Pulmonary artery endothelial cell (primary cell): ENCODE measurements around the gene MARCKS. TPM values are rescaled to one million over a fixed set of nuclear protein-coding genes. Genes with fewer than 3 reads are reported as not detected.

Experiments used
- DNase-seq: peaks from one replicate; pipeline ENCODE4 v3.0.0-alpha.2; 2011; ENCODE audit warnings: low read depth, low spot score
- total RNA-seq: library from RNA; depleted of rRNA; stranded (reverse); fragments of >200 nt; gene quantifications from 2 replicates; pipeline ENCODE4 v1.2.3, GENCODE V29; 2014

Gene MARCKS
- total RNA-seq, 1 donor from 2014 or later = 171 TPM

DNA sequence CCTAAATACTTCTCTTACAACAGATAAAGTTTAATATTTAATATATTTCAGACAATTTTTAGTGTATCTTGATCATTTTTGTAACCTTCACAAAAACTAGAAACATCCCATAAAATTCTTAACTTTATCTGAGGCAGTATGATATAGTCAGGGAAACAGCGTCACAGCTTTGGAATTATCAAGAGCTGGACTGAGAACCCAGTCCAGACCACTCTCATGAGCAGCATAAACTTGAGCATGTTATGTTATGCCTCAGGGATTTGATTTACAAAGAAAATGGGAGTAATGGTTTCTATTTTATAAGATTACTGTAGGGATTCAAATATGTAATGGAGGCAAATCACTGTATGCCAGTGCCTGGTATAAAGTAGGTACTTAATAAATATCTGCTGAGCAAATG is 8.3 kb upstream of the MARCKS start:
- DNase-seq = no peak

DNA sequence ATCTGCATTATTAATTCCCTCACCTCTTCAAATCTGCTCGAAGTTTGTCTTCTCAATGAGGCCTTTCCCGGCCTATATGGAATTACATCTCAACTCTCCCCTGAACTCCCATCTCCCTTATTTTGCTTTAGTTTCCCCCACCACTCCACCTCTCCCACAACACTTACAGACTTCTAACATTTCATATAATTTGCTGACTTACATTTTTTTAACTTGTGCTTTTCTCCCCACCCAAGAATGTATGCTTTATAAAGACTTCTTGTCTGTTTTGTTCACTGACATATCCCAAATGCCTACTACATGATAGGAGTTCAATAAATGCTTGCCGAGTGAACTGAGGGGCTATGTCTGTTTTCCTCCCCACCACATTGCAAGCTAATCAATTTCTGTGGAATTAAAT is 3.9 kb upstream of the MARCKS start:
- DNase-seq = no peak

DNA sequence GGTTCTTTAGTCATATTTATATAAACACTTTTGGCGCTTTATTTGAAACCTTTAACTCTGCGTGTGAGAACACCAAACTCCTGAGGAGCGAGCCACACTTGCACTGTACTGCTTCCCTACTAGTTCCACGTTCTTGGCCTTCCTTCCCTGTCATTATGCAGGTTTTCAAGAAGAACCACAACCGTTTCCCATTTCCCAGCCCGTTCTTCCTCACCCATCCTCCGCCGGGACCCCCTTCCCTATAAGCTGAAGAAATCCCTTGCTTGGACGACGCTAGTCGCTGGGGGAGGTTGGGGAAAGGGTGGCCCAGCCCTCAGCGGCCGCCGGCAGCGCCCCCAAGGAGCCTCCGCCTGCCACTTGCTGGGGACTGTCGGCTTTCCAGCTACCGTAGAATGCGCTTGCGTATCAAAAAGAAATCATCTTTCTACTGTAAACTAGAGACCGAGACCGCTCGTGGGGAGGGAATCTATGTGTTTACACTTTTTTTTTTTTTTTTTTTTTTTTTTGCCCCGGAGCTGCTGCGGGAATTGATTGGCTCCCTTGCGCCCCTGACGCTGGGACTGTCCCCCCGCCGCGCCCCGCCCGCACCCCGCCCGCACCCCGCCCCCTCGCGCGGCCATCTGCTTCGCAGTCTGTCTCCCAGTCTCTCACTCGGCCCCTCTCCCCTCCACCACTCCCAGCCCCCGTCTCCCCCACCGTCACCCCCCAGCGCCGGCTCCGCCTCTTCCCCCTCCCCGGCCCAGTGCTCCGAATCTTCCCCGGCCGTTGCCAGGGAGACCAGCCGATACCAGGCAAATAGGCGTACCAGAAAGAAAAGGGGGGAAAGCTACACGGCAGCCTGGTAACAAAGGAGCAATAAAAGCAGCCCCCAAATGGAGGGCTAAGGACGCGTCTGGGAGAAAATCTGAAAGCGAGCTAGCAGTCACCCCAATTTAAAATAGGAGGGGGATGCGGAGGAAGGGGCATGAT is 2.3 kb upstream of the MARCKS start:
- no peak for DNase-seq

DNA sequence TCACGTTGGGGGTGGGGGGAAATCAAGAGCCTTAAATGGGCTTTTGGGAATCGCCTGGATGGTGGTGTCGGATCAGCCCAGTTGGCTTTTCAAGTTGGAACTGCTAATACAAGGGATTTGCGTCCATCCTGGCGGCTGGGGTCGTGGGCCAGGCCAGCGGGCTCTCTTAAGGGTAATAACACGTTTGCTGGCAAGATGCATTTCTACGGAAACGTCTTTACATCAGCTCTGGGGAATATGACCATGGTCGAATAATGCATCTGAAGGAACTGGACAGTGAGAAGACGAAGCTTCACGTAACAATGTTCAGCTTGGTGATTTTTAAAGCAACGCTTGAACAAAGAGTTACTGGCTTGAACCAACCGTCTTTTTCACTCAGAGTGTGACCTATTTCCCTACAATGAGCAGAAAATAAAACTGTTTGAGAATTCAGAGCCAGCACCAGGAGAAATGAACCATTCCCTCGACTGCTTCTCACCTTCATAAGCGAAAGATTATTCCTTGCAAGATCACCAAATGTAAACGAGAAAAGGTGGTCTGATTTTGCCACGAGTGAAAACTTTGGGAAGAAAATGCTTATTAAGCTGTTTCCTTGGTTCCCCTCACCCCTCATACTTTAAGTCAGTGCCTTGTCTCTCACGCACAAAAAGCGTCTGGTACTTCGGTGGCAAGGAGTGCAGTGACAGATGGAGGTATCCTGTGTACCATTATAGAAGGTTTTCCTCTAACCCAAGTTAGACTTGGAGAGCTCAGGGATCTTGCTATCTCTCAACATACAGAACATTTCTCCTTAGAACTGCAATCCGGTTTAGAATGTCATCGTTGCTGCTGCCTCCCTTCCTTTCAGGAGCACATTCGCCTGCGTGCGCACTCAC is 1.4 kb upstream of the MARCKS start:
- DNase-seq = no peak

DNA sequence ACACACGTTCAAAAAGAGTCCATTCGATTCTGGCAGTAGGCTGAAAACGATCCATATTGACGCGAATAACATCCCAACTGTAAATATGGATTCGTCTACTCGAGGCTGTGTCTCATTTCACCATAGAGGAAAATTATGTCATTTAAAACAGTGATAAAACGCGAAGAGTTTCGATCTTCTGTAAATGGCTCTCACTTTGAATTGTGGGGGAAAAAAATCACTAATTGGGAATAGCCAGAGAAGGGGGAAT is 845 bp upstream of the MARCKS start:
- DNase-seq = no peak

DNA sequence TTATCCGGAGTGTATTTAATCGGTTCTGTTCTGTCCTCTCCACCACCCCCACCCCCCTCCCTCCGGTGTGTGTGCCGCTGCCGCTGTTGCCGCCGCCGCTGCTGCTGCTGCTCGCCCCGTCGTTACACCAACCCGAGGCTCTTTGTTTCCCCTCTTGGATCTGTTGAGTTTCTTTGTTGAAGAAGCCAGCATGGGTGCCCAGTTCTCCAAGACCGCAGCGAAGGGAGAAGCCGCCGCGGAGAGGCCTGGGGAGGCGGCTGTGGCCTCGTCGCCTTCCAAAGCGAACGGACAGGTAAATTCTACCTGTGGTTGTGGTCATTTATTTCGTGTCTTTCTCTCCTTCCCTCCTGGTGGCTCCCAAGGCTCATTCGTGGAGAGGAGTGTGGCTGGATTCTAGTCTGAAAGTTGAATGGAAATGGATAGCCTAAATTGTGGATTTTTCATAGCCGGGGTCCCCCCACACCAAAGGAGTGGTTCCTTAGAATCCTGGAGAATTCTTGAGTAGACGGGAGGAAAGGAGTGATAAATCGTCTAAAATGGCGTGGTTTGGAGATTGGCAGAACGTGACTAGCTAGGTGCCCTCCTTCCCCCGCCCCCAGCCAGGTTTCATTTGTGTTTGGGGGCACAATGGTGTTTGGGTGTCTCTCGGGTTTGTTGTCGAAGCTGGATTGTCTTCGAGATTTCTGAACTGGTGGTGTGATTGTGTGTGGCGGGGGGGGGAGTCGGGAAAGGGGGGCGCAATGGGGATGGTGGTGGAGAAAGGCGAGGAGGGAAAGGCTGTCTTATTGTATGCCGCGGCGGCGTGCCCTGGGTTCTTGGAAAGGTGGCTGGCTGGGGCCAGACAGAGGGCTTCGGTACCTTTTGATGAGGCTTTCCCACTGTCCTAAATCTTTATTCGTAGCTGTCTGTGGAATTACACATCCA is 673 bp downstream of the MARCKS start:
- no peak for DNase-seq

DNA sequence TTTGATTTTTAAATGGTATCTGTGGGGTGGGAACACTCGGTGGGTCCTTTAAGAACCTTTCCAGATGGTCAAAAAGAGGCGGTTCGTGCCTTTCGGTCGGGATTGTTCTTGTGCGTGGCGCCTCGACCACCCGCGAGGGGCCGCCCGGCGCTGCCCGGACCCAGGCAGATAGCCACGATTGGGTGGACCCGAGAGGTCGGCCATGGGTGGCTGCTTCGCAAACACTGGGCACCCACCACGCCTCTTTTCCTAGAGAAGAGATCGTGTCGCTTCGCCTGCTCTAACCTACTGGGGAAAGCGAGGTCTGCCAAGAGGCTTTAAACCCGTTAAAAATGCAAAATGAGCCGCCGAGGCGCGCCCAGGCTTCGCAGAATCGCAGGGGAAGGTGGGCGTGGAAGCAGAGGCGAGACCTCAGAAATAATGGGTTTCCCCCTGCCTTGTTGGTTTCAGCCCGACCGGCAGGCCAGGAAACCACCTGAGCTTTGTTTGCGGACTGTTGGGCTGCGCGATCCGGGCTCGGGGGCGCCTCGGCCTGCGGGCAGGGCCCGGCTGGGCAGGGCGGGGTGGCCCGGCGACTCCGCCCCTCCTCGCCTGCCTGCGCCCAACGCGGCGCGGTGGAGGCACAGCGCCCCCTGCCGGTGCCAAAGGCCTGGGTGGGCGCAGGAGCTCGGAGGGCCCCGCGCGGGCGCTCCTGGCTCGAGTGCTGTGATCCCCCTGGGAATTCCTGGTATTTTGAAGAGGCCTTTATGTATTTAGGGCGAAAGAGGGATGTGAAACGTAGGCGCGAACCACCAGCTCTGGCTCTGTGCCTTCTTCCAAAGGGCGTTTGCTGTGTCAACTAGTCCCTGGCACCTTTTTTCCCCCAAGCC is 1.6 kb downstream of the MARCKS start:
- DNase-seq = peak; percentile 70

DNA sequence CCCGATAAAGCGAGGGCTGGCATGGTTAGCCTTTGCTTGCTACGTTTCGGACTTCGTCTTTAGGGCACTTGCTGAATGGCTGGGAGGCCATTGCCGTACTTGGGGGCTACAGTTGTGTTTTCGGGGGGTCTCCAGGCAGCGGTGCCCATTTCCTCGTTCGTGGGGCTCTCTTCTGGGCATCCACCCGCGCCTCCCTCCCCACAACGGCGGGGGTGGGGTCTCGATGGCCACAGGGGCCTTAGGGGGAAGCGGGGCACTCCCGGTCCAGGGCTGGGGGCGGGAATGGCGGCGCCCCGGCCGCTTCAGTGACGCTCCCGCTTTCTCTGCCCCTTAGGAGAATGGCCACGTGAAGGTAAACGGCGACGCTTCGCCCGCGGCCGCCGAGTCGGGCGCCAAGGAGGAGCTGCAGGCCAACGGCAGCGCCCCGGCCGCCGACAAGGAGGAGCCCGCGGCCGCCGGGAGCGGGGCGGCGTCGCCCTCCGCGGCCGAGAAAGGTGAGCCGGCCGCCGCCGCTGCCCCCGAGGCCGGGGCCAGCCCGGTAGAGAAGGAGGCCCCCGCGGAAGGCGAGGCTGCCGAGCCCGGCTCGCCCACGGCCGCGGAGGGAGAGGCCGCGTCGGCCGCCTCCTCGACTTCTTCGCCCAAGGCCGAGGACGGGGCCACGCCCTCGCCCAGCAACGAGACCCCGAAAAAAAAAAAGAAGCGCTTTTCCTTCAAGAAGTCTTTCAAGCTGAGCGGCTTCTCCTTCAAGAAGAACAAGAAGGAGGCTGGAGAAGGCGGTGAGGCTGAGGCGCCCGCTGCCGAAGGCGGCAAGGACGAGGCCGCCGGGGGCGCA is 2.4 kb downstream of the MARCKS start:
- no peak for DNase-seq

DNA sequence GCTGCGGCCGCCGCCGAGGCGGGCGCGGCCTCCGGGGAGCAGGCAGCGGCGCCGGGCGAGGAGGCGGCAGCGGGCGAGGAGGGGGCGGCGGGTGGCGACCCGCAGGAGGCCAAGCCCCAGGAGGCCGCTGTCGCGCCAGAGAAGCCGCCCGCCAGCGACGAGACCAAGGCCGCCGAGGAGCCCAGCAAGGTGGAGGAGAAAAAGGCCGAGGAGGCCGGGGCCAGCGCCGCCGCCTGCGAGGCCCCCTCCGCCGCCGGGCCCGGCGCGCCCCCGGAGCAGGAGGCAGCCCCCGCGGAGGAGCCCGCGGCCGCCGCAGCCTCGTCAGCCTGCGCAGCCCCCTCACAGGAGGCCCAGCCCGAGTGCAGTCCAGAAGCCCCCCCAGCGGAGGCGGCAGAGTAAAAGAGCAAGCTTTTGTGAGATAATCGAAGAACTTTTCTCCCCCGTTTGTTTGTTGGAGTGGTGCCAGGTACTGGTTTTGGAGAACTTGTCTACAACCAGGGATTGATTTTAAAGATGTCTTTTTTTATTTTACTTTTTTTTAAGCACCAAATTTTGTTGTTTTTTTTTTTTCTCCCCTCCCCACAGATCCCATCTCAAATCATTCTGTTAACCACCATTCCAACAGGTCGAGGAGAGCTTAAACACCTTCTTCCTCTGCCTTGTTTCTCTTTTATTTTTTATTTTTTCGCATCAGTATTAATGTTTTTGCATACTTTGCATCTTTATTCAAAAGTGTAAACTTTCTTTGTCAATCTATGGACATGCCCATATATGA is 3.2 kb downstream of the MARCKS start:
- no peak for DNase-seq

DNA sequence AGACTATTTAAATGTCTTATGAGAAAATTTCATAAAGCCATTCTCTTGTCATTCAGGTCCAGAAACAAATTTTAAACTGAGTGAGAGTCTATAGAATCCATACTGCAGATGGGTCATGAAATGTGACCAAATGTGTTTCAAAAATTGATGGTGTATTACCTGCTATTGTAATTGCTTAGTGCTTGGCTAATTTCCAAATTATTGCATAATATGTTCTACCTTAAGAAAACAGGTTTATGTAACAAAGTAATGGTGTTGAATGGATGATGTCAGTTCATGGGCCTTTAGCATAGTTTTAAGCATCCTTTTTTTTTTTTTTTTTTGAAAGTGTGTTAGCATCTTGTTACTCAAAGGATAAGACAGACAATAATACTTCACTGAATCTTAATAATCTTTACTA is 5.0 kb downstream of the MARCKS start:
- DNase-seq = no peak

DNA sequence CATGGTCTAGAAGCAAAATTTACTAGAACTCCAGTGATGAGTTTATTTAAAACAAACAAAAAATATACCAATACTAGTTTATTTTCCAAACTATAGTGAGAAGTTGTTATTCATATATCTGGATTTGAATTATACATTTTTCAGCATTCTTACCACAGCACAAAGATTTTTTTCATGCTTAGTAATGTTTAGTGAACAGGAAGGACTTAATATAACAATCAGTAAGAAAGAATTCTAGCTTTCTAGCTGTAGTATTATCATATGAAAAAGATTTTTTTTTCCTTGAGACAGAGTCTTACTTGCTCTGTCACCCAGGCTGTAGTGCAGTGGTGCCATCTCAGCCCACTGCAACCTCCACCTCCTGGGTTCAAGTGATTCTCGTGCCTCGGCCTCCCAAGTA is 13.8 kb downstream of the MARCKS start:
- DNase-seq = no peak

DNA sequence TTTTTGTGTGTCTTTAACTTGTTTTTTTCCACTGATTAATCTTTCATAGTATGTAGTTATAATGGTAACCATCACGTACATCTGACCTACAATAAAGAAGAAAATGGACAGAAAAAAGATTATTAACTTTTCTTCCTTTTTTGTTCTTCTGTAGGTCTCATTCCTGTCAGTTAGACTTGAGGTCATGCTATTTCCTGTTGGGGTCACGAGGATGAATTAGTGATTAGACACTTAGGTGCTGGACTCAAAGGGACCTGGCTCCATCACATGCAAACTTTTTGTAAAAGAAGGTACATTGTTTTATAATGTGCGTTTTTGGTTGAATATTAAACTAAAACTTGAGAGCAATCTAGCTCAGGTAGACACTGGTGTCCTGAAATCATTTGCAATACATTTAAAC is 14.8 kb downstream of the MARCKS start:
- DNase-seq = no peak

DNA sequence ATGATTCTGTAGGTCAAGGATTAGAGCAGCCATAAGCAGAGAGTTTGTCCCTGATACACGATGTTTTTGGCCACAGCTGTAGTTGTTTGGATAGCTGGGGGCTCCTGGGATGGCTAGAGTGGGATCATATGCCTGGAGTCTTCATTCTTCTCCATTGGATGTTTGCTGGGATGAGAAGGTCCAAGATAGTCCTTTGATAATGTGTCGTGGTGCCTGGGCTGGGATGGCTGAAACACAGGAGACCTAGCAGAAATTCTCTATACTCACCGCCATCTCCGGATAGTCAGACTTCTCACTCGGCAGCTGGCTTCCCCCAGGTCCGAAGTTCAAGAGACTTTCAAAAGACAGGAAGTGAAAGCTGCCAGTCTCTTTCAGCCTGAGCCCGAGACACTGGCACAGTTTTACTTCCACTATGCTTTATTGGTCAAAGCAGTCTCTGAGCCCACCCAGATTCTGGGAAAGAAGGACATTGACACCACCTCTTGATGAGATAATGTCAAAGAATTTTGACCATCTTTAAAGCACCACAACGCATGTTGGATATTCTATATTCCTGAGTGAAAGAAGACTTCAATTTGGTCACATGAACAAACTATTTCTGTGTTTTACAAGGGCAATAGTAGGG is 16.0 kb downstream of the MARCKS start:
- DNase-seq = no peak

DNA sequence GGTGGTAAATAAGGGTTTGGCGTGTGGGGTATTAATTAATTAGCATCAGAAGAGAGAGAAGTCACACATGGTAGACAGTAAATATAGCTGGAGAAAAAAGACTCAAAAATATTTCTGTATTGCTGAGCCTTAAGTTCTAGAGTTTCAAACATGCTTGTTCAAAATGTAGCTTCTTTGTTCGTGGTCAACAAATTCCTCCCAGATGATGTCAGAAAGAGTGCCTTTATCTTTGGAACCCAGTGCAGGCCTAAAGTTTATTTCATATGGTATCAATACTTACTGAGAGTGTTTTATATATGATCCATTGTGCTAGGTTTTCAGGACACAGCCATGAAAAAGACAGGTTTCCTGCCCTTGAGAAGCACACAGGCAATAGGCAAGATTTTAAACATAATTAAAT is 18.3 kb downstream of the MARCKS start:
- no peak for DNase-seq

DNA sequence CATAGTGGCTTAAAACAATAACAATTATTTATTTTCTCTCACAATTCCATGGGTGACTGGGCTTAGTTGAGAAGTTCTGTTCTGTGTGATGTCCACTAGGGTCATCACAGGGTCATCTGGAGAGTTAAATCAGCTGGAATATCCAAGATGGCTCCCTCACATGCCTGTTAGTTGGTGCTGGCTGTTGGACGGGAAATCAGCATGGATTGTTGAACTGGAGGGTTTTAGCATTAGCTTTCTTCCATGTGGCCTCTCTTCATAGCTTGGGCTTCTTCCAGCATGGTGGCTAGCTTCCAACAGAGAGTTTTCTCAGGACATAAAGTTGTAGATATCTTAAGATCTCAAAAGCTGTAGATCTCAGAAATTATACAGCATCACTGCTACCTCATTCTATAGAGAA is 19.6 kb downstream of the MARCKS start:
- no peak for DNase-seq

DNA sequence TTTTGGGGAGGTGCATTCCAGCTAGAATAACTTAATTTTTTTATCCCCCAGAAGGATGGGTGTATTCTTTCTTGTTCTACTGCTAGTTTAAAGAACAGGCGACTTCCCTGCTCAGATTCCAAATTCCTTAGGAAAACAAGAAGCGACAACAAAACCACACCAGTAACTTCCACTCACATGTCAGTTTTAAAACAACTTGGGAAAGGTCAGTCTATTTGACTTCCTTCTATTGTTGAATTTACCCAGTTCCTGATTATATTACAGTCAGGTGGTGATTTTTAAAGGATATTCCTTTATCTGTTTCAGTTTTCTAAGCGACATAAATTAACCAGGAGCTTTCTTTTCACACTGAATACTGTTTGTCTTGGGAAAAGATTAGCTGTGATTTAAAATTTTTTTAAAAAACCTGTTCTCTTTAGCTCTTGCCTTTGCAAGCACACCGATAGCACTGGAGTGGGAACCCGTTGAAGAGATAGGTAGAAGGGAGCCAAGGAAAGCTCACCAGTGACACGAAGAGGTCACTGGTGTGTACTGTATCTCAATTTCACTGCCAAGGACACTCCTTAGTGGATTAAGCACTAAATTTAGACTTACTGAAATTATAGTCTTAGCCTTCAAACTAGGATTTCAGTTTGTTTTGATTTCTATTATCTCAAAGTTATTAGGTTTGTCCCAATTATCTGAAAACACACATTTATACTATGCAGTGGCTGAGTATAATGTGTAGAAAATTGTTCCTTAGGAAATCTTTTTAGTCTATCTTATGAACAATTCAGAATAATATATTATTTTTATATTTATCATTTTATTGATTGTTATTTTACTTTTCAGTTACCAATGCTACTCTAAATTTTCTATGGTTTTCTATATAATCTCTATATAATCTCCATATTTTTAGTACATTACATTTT is 22.3 kb downstream of the MARCKS start:
- DNase-seq = peak; percentile 75

DNA sequence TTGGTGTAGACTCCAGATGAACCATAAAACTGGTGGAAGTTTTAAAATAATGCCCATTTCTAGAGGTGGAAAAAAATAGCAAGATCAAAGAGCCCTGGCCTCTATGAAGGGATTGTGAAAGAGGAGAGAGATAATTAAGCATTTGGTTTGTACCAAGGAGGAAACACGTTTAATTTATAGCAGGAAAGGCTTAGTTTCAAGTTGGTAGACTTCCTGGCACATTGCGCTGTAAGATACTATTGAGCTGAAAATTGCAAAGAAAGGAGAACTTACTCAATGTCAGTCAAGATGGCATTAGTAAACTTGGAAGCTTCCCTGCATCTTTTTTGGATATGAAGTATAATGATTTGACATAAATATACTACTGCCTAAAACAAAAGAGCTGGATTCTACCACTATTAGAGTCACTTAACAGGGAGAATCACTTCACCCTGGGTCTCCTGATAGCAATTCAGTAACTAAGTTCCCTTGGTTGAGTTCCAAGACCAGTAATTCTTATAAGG is 24.4 kb downstream of the MARCKS start:
- DNase-seq = no peak
